Measurements from ENCODE around the gene BCAR3.

Gene BCAR3

GRCh38 chr1:93715529-93716126 lies 34.0 kb upstream of the BCAR3 start:
- no peak for ATAC-seq (replicated peaks)
- DNase-seq = no peak
- peak overlapping the region in 1 of 2 donors; percentile 13 for H3K27ac Mint-ChIP-seq
- H3K4me3 Mint-ChIP-seq = no peak overlapping the region
- H3K36me3 Mint-ChIP-seq (ENCODE audit: insufficient read depth) = no peaks in the 10 kb centered on the region
- H3K9me3 Mint-ChIP-seq = no peaks in the 10 kb centered on the region
- no peaks in the 10 kb centered on the region for H3K27me3 Mint-ChIP-seq
- H3K4me1 Mint-ChIP-seq (ENCODE audit: low read depth in 2 of 2) = peaks cover 8% of the 10 kb centered on the region in 2 donors

- ATAC-seq (replicated peaks) (no peak), DNase-seq (no peak)
- H3K9me3 Mint-ChIP-seq = no peaks in the 10 kb centered on the region
- H3K27ac Mint-ChIP-seq = no peak overlapping the region
- no peaks in the 10 kb centered on the region for H3K27me3 Mint-ChIP-seq
- peaks cover 8% of the 10 kb centered on the region in 2 donors for H3K4me1 Mint-ChIP-seq (ENCODE audit: low read depth in 2 of 2)
- no peaks in the 10 kb centered on the region for H3K36me3 Mint-ChIP-seq (ENCODE audit: insufficient read depth)
- no peak overlapping the region for H3K4me3 Mint-ChIP-seq
These were observed 32.7 kb upstream of the BCAR3 start for GRCh38 chr1:93714356-93714755.

GRCh38 chr1:93713341-93713740 lies 31.7 kb upstream of the BCAR3 start:
- Mint-ChIP-seq H3K27ac (no peak overlapping the region), H3K27me3 (no peaks in the 10 kb centered on the region), H3K36me3 (ENCODE audit: insufficient read depth) (no peaks in the 10 kb centered on the region), H3K4me3 (no peak overlapping the region), H3K4me1 (ENCODE audit: low read depth in 2 of 2) (peaks cover 8 to 16% of the 10 kb centered on the region in 2 donors), H3K9me3 (no peaks in the 10 kb centered on the region)
- no peak for ATAC-seq (replicated peaks)
- no peak for DNase-seq

GRCh38 chr1:93712741-93713140 lies 31.1 kb upstream of the BCAR3 start:
- DNase-seq (no peak), ATAC-seq (replicated peaks) (peak; percentile 17)
- H3K27ac Mint-ChIP-seq = no peak overlapping the region
- peaks cover 8 to 17% of the 10 kb centered on the region in 2 donors for H3K4me1 Mint-ChIP-seq (ENCODE audit: low read depth in 2 of 2)
- no peak overlapping the region for H3K4me3 Mint-ChIP-seq
- H3K27me3 Mint-ChIP-seq = no peaks in the 10 kb centered on the region
- H3K36me3 Mint-ChIP-seq (ENCODE audit: insufficient read depth) = no peaks in the 10 kb centered on the region
- no peaks in the 10 kb centered on the region for H3K9me3 Mint-ChIP-seq

GRCh38 chr1:93710499-93711453 lies 29.1 kb upstream of the BCAR3 start:
- no peaks in the 10 kb centered on the region for H3K27me3 Mint-ChIP-seq
- H3K27ac Mint-ChIP-seq = no peak overlapping the region
- peaks cover 8 to 18% of the 10 kb centered on the region in 2 donors for H3K4me1 Mint-ChIP-seq (ENCODE audit: low read depth in 2 of 2)

GRCh38 chr1:93708734-93709481 lies 27.3 kb upstream of the BCAR3 start:
- Mint-ChIP-seq H3K9me3 (no peaks in the 10 kb centered on the region), H3K36me3 (ENCODE audit: insufficient read depth) (no peaks in the 10 kb centered on the region), H3K27me3 (no peaks in the 10 kb centered on the region), H3K4me1 (ENCODE audit: low read depth in 2 of 2) (peaks cover 8 to 18% of the 10 kb centered on the region in 2 donors), H3K27ac (no peak overlapping the region), H3K4me3 (no peak overlapping the region)
- DNase-seq (no peak), ATAC-seq (replicated peaks) (no peak)

More at GRCh38 chr1:93710499-93711453, 29.1 kb upstream of the BCAR3 start:
- no peak for ATAC-seq (replicated peaks)
- no peak for DNase-seq
- Mint-ChIP-seq H3K36me3 (ENCODE audit: insufficient read depth) (no peaks in the 10 kb centered on the region), H3K4me3 (no peak overlapping the region), H3K9me3 (no peaks in the 10 kb centered on the region)

- ATAC-seq (replicated peaks) = peak; percentile 50
- no peak overlapping the region for H3K4me3 Mint-ChIP-seq
These were observed 26.3 kb upstream of the BCAR3 start for GRCh38 chr1:93707956-93708355.

GRCh38 chr1:93705892-93706500 lies 24.4 kb upstream of the BCAR3 start:
- no peak for DNase-seq
- no peaks in the 10 kb centered on the region for H3K9me3 Mint-ChIP-seq
- no peak overlapping the region for H3K4me3 Mint-ChIP-seq
- H3K4me1 Mint-ChIP-seq (ENCODE audit: low read depth in 2 of 2) = peaks cover 0 to 10% of the 10 kb centered on the region in 2 donors
- H3K36me3 Mint-ChIP-seq (ENCODE audit: insufficient read depth) = no peaks in the 10 kb centered on the region
- no peaks in the 10 kb centered on the region for H3K27me3 Mint-ChIP-seq
- ATAC-seq (replicated peaks) = no peak
- H3K27ac Mint-ChIP-seq = peak overlapping the region in 1 of 2 donors; percentile 55

More at GRCh38 chr1:93707956-93708355, 26.3 kb upstream of the BCAR3 start:
- H3K4me1 Mint-ChIP-seq (ENCODE audit: low read depth in 2 of 2) = peaks cover 6 to 18% of the 10 kb centered on the region in 2 donors
- no peaks in the 10 kb centered on the region for H3K36me3 Mint-ChIP-seq (ENCODE audit: insufficient read depth)
- H3K27me3 Mint-ChIP-seq = no peaks in the 10 kb centered on the region
- no peak for DNase-seq
- H3K27ac Mint-ChIP-seq = no peak overlapping the region
- H3K9me3 Mint-ChIP-seq = no peaks in the 10 kb centered on the region

- Mint-ChIP-seq H3K27ac (no peak overlapping the region), H3K4me1 (ENCODE audit: low read depth in 2 of 2) (peaks cover 0 to 7% of the 10 kb centered on the region in 2 donors)
- ATAC-seq (replicated peaks) = no peak
These were observed 22.4 kb upstream of the BCAR3 start for GRCh38 chr1:93704052-93704451.

GRCh38 chr1:93703643-93704042 lies 22.0 kb upstream of the BCAR3 start:
- H3K4me1 Mint-ChIP-seq (ENCODE audit: low read depth in 2 of 2) = peaks cover 0 to 4% of the 10 kb centered on the region in 2 donors
- no peaks in the 10 kb centered on the region for H3K9me3 Mint-ChIP-seq
- H3K4me3 Mint-ChIP-seq = no peak overlapping the region
- H3K27ac Mint-ChIP-seq = no peak overlapping the region
- ATAC-seq (replicated peaks) (no peak), DNase-seq (no peak)
- H3K36me3 Mint-ChIP-seq (ENCODE audit: insufficient read depth) = no peaks in the 10 kb centered on the region
- no peaks in the 10 kb centered on the region for H3K27me3 Mint-ChIP-seq

More at GRCh38 chr1:93704052-93704451, 22.4 kb upstream of the BCAR3 start:
- DNase-seq = no peak
- H3K9me3 Mint-ChIP-seq = no peaks in the 10 kb centered on the region
- H3K4me3 Mint-ChIP-seq = no peak overlapping the region
- H3K27me3 Mint-ChIP-seq = no peaks in the 10 kb centered on the region
- H3K36me3 Mint-ChIP-seq (ENCODE audit: insufficient read depth) = no peaks in the 10 kb centered on the region

GRCh38 chr1:93702828-93703183 lies 21.2 kb upstream of the BCAR3 start:
- Mint-ChIP-seq H3K27me3 (no peaks in the 10 kb centered on the region), H3K4me1 (ENCODE audit: low read depth in 2 of 2) (peaks cover 0 to 2% of the 10 kb centered on the region in 2 donors), H3K36me3 (ENCODE audit: insufficient read depth) (no peaks in the 10 kb centered on the region), H3K27ac (no peak overlapping the region), H3K4me3 (no peak overlapping the region), H3K9me3 (no peaks in the 10 kb centered on the region)
- DNase-seq (no peak), ATAC-seq (replicated peaks) (no peak)

GRCh38 chr1:93702111-93702827 lies 20.6 kb upstream of the BCAR3 start:
- Mint-ChIP-seq H3K27ac (no peak overlapping the region), H3K4me3 (no peak overlapping the region), H3K36me3 (ENCODE audit: insufficient read depth) (no peaks in the 10 kb centered on the region), H3K9me3 (no peaks in the 10 kb centered on the region), H3K27me3 (no peaks in the 10 kb centered on the region), H3K4me1 (ENCODE audit: low read depth in 2 of 2) (no peaks in the 10 kb centered on the region)
- DNase-seq = no peak
- no peak for ATAC-seq (replicated peaks)

GRCh38 chr1:93701629-93702028 lies 20.0 kb upstream of the BCAR3 start:
- ATAC-seq (replicated peaks) = no peak
- Mint-ChIP-seq H3K27ac (no peak overlapping the region), H3K36me3 (ENCODE audit: insufficient read depth) (no peaks in the 10 kb centered on the region), H3K9me3 (no peaks in the 10 kb centered on the region), H3K4me3 (no peak overlapping the region), H3K4me1 (ENCODE audit: low read depth in 2 of 2) (no peaks in the 10 kb centered on the region), H3K27me3 (no peaks in the 10 kb centered on the region)
- DNase-seq = no peak

All from effector memory CD8-positive, alpha-beta T cell (primary cell).